ENCODE measurements around the gene TMEM231. TPM values are rescaled to one million over a fixed set of nuclear protein-coding genes. Genes with fewer than 3 reads are reported as not detected.
A peak's percentile ranks its signal among the peaks of the same experiment; 100 is the strongest.

TMEM231 gene
- total and polyA plus RNA-seq, 11 donors, result 1.7 to 9.1 (median 7.1) TPM

DNA sequence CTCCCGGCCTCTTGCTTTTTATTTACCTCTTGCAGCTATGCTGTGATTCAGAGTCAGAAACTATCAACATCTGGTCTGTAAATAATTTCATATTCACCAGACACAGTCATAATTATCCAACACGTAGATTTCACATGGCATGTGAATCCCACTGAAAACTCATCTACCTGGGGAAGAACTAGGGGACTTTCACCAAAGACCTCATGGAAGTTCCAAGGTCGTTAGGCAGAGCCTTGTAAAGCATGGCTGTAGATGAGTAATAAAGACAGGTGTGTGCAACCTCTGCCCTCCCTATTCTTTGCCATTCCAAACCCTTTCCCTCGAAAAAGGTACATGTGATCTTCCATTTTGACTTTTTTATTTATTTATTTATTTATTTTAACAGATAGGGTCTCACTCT, 18.3 kb downstream of the TMEM231 start:
- TF ChIP-seq, protein P1, sequence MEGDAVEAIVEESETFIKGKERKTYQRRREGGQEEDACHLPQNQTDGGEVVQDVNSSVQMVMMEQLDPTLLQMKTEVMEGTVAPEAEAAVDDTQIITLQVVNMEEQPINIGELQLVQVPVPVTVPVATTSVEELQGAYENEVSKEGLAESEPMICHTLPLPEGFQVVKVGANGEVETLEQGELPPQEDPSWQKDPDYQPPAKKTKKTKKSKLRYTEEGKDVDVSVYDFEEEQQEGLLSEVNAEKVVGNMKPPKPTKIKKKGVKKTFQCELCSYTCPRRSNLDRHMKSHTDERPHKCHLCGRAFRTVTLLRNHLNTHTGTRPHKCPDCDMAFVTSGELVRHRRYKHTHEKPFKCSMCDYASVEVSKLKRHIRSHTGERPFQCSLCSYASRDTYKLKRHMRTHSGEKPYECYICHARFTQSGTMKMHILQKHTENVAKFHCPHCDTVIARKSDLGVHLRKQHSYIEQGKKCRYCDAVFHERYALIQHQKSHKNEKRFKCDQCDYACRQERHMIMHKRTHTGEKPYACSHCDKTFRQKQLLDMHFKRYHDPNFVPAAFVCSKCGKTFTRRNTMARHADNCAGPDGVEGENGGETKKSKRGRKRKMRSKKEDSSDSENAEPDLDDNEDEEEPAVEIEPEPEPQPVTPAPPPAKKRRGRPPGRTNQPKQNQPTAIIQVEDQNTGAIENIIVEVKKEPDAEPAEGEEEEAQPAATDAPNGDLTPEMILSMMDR (IDR thresholded peaks at IDR 0.05), result no peak
- no peak for TF ChIP-seq POLR2A (IDR thresholded peaks at IDR 0.05)
- DNase-seq, result no peak
- H3K27ac ChIP-seq, result peak overlapping the region in 1 of 12 donors; percentile 74
- intact Hi-C loops (cut with DNase I), result no loop called here
- H3K9me3 ChIP-seq, result no peaks in the 10 kb centered on the region
- H3K4me3 ChIP-seq, result no peak overlapping the region
- H3K27me3 ChIP-seq, result no peaks in the 10 kb centered on the region
- no peak for ATAC-seq
- peaks cover 0 to 17% (median 3%) of the 10 kb centered on the region in 9 donors for H3K36me3 ChIP-seq
- H3K4me1 ChIP-seq, result peaks cover 0 to 8% (median 1%) of the 10 kb centered on the region in 12 donors
- 89 to 93% (median 91%) methylated on average over 4 of the region's 4 CpGs for WGBS, 4 donors

- Histone ChIP-seq H3K4me1 (peaks cover 0 to 8% (median 1%) of the 10 kb centered on the region in 12 donors), H3K9me3 (no peaks in the 10 kb centered on the region), H3K4me3 (peak within 1 kb of the TSS in 2 of 12 donors; percentile 15 to 24), H3K36me3 (peaks cover 0 to 5% (median 0%) of the 10 kb centered on the region in 9 donors), H3K27ac (no peak within 1 kb of the TSS), H3K27me3 (no peaks in the 10 kb centered on the region)
- intact Hi-C loops (cut with DNase I), result no loop called here
- TF ChIP-seq POLR2A (IDR thresholded peaks at IDR 0.05), result no peak
- TF ChIP-seq, protein P1 (IDR thresholded peaks at IDR 0.05), result no peak
- DNase-seq (no peak), ATAC-seq (no peak)
- 92 to 95% (median 93%) methylated on average over 6 to 7 of the region's 7 CpGs for WGBS, 4 donors
Measured at GRCh38 chr16:75535901-75536300, 20.2 kb downstream of the TMEM231 start, which contains the start of gene CHST5. TSS of gene CHST5 (minus strand) at chr16:75536108. CDS start at chr16:75530384, 5,724 bp downstream.

GRCh38 chr16:75535211-75535843, 20.7 kb downstream of the TMEM231 start:
- Histone ChIP-seq H3K4me3 (peak overlapping the region in 1 of 12 donors; percentile 24), H3K27me3 (no peaks in the 10 kb centered on the region), H3K36me3 (no peaks in the 10 kb centered on the region), H3K4me1 (peaks cover 0 to 7% (median 1%) of the 10 kb centered on the region in 12 donors), H3K9me3 (no peaks in the 10 kb centered on the region), H3K27ac (no peak overlapping the region)
- no peak for ATAC-seq
- intact Hi-C loops (cut with DNase I), result no loop called here
- 70 to 80% (median 76%) methylated on average over 29 to 34 of the region's 34 CpGs for WGBS, 4 donors
- TF ChIP-seq, protein P1 (IDR thresholded peaks at IDR 0.05), result no peak
- TF ChIP-seq POLR2A (IDR thresholded peaks at IDR 0.05), result no peak
- no peak for DNase-seq

GRCh38 chr16:75534560-75535205, 21.4 kb downstream of the TMEM231 start:
- ATAC-seq (no peak), DNase-seq (no peak)
- Histone ChIP-seq H3K4me1 (peaks cover 0 to 5% (median 1%) of the 10 kb centered on the region in 12 donors), H3K9me3 (no peaks in the 10 kb centered on the region), H3K27me3 (no peaks in the 10 kb centered on the region), H3K27ac (no peak overlapping the region), H3K36me3 (no peaks in the 10 kb centered on the region), H3K4me3 (peak overlapping the region in 2 of 12 donors; percentile 15 to 24)
- no peak for TF ChIP-seq POLR2A (IDR thresholded peaks at IDR 0.05)
- intact Hi-C loops (cut with DNase I), result no loop called here
- WGBS, 4 donors, result 83 to 94% (median 86%) methylated on average over 12 to 19 of the region's 19 CpGs

Measured in heart left ventricle (tissue), 16 donors.